ENCODE measurements around the gene ID4.
A peak's percentile ranks its signal among the peaks of the same experiment; 100 is the strongest.
"Not testable (repeated sequence)": the region's sequence is repeated elsewhere in the genome, so short reads cannot be mapped to it uniquely, and the experiment has no call there.

Gene ID4

GRCh38 chr6:19833947-19834346 lies 3.2 kb upstream of the ID4 start:
- no peak for DNase-seq

GRCh38 chr6:19834858-19835257 lies 2.3 kb upstream of the ID4 start:
- no peak for DNase-seq

- DNase-seq, result no peak
These were observed 1.6 kb upstream of the ID4 start for GRCh38 chr6:19835605-19836004.

- peak; percentile 86 for DNase-seq
These were observed 606 bp downstream of the ID4 start for GRCh38 chr6:19837511-19838441.

- peak; percentile 82 for DNase-seq
These were observed 1.5 kb downstream of the ID4 start for GRCh38 chr6:19838442-19839236.

DNA sequence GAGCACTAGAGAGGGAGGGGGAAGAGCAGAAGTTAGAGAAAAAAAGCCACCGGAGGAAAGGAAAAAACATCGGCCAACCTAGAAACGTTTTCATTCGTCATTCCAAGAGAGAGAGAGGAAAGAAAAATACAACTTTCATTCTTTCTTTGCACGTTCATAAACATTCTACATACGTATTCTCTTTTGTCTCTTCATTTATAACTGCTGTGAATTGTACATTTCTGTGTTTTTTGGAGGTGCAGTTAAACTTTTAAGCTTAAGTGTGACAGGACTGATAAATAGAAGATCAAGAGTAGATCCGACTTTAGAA lies 2.0 kb downstream of the ID4 start:
- DNase-seq, result no peak

DNA sequence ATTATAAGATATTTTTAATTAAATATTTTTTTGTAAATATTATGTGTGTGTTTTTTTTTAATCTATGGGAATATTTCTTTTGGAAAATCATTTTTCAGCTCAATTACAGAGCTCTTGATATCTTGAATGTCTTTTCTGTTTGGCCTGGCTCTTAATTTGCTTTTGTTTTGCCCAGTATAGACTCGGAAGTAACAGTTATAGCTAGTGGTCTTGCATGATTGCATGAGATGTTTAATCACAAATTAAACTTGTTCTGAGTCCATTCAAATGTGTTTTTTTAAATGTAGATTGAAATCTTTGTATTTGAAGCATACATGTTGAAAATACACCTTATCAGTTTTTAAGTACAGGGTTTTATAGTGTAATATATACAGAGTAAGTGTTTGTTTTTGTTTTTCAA lies 2.6 kb downstream of the ID4 start:
- no peak for DNase-seq

GRCh38 chr6:19841181-19841580 lies 4.0 kb downstream of the ID4 start:
- no peak for DNase-seq

DNA sequence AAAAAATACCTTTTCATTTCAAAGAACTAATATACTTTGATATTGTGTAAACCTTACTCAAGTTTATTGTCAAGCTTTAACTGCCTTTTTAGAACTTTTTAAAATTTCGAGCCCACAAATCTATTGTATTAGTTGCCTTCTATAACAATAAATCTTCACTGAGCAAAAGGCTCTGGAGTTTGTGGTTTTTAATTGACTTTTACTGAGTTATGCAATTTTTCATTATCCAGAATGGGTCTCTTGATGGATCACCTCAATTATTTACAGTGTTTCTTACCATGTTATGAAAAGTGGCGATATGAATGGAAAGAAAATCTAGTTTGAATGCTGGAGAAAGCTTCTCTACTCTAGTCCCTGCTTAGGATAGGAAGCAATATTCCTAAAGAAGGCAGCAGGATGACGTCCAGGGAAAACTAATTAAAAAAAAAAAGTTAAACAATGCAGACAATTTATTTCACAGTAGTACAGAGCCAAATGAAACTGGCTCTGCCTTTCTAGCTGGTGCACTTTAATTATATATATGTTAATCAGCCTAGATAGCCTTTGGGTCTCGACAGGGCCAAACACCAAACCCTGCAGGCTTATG lies 5.0 kb downstream of the ID4 start:
- DNase-seq, result no peak

DNA sequence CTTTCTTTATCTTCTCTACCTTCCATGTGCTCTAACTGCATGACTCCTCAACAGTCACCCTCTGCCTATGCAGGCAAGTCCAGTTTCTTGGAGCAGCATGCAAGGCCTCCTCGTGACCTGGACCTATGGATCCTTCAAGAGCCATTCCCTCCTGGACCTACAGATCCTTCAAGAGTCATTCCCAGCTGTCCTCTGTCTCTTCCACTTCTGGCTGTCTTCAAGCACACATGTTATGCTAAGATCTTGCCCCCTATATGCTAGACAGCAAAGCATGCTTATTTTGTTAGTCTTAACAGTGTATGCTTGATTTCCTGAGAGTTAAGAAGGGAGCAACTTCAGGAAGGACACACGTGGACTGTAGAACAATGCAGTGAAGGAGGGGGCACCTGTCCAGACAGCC lies 7.5 kb downstream of the ID4 start:
- no peak for DNase-seq

GRCh38 chr6:19845266-19846041 lies 8.3 kb downstream of the ID4 start:
- no peak for DNase-seq

- no peak for DNase-seq
These were observed 11.4 kb downstream of the ID4 start for GRCh38 chr6:19848465-19849029.

DNA sequence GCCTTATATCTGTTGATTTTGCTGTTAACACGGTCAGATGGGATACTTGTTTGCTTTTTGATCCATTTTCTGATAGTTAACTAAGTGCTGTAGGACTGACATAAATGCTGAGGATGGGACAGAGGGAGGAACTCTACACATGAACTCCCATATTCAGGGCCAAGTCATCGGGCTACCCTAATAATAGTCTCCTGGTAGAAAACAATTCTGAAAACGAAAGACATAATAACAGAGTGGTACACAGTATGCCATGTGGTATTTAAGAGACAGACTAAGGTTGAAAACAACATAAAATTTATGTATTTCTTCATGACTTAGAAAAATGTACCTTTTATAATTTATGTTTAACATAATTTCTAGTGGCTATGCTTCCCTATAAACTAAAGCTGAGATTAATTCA lies 12.0 kb downstream of the ID4 start:
- no peak for DNase-seq

GRCh38 chr6:19849755-19850154 lies 12.6 kb downstream of the ID4 start:
- no peak for DNase-seq

DNA sequence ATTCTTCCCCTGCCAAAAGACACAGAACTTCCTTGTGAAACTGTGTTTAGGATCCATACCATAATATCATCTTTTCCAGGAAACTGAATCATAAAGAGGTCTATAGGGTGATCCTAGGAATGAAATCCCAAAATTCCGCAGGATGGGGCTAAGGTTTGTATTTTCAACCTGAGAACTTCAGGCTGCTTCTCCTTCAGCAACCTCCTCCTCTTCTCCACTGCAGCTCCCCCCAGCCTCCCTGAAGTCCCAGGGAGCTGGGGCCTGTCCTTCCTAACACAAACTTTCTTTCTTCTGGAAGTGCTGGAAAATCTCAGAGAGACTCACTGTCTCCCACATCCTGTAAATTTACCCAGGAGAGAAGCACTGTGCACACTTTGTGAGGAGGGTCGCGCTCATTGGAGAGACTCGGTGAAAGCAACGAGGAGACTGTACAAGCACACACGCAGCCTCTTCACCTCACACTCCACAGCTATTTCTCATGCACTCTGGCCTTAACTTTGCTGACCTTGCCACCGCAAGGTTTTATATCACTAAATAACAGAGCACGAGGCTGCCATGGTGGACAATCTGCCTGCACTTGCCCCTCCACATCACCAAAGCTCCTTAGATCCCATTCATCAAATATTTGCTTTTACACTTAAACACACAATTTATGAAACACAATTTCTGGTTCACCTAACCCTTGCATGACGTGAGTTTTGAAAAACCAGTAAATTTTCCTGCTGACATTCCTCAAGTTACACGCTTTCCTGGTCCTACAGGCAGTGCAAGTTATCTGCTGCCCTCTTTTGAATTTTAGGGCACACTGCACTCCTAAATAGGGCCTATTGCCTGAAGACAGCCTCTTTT lies 14.3 kb downstream of the ID4 start:
- peak; percentile 91 for DNase-seq

GRCh38 chr6:19852090-19852457 lies 14.9 kb downstream of the ID4 start:
- no peak for DNase-seq

DNA sequence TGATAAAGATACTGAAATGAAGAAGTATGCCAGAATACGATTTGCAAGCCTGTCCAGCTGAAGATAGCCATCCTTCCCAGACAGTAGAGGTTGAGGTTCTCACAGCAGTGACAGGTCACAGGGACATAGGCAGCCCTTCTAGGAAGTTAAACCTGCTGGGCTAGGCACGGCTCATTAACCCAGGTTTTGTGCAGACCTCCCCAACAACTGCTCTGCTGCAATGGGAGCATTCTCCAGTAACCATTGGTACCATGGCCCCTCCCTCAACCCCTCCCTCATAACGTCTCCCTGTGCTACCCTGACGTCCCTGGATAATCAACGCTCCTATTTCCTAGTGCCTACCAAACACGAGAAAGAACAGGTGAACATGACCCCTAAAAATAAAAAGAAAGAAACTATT lies 15.8 kb downstream of the ID4 start:
- no peak for DNase-seq

GRCh38 chr6:19854421-19855015 lies 17.3 kb downstream of the ID4 start:
- DNase-seq, result not testable (repeated sequence)

DNA sequence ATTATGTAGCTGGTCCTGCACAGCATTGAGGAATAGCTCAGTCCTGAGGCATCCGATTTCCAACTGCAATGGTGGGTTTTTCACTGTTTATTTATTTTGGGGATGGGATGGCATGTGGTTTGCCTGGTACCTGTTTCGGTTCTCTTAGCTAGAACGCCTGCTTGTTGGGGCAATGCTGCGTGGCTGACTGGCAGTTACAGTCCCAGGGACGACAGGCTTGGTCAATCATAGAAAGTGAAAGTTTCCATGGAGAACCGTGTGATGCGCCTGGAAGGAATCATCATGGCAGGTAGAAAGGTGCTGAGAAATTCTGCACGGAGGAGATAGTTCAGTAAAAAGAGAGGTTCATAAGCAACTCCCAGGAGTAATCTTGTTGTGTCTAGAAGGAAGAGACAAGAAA lies 18.4 kb downstream of the ID4 start:
- no peak for DNase-seq

GRCh38 chr6:19857139-19857538 lies 20.0 kb downstream of the ID4 start:
- DNase-seq, result no peak

GRCh38 chr6:19857703-19858102 lies 20.5 kb downstream of the ID4 start:
- no peak for DNase-seq
